ENCODE results near the gene ELAVL2. TPM values are rescaled to one million over a fixed set of nuclear protein-coding genes. Genes with fewer than 3 reads are reported as not detected.

The ELAVL2 gene
- total and polyA plus RNA-seq, 2 donors (not counting 3 experiments of a cell fraction or from before 2014, with no cell fraction given): 0.06 to 0.20 TPM

DNA sequence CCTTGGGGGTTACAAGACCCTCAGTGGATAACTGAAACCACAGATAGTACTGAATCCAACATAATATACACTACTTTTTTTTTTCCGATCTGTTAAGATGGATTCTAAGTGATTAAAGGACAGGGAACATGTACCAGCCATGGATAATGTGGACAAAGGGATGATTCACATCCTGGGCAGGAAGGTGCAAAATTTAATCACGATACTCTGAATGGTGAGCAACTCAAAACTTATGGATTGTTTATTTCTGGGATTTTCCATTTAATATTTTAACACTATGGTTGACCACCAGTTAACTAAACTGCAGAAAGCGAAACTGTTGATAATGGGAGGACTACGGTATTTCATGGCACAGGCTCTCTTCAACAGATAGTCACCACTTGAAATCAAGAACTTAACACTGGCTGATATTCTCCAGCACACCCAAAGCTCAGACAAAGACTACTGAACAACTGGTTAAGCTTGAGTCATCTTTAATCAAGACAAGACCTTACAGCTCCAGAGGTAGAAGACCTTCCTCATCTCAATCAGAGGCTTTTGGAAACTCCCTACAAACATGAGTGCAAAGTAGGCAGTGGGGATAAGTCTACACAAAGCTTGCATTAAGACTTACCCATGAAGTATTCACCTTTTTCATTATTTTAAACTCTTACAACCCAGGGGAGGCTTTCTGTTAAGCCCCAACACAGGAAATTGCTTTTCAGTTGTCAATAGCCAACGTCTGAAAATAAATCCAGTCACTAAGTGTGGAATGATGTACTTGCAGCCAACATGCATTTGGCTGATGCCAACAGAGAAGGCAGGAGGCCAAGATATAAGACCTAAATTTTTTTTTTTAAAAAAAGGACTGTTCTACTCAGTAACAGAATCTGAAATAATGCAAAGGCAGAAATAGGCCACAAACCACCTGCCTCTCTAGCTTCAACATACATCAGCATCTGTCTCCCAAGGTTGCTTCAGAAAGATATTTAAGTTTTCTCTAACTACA is 78.7 kb downstream of the ELAVL2 start:
- no peak for FAIRE-seq
- H2AFZ ChIP-seq (ENCODE audit: low read depth, low read length): no peak overlapping the region
- no peak overlapping the region for H3K27ac ChIP-seq (ENCODE audit: insufficient read depth, low read depth, low read length)
- no peaks in the 10 kb centered on the region for H4K20me1 ChIP-seq (replicated peaks; ENCODE audit: control insufficient read depth, extremely low read depth, insufficient read depth, low read length)
- no peak for TF ChIP-seq FOS (IDR thresholded peaks at IDR 0.05; ENCODE audit: borderline replicate concordance, insufficient read depth, low read length)
- no peak for TF ChIP-seq EZH2 (IDR thresholded peaks at IDR 0.05; ENCODE audit: borderline replicate concordance, low read depth, low read length, severe bottlenecking)
- no peak for TF ChIP-seq POLR2A (IDR thresholded peaks at IDR 0.05; ENCODE audit: low read depth, low read length)
- no peak for TF ChIP-seq POLR2AphosphoS5 (IDR thresholded peaks at IDR 0.05; ENCODE audit: insufficient read depth, low read depth, low read length)
- TF ChIP-seq, protein P1, sequence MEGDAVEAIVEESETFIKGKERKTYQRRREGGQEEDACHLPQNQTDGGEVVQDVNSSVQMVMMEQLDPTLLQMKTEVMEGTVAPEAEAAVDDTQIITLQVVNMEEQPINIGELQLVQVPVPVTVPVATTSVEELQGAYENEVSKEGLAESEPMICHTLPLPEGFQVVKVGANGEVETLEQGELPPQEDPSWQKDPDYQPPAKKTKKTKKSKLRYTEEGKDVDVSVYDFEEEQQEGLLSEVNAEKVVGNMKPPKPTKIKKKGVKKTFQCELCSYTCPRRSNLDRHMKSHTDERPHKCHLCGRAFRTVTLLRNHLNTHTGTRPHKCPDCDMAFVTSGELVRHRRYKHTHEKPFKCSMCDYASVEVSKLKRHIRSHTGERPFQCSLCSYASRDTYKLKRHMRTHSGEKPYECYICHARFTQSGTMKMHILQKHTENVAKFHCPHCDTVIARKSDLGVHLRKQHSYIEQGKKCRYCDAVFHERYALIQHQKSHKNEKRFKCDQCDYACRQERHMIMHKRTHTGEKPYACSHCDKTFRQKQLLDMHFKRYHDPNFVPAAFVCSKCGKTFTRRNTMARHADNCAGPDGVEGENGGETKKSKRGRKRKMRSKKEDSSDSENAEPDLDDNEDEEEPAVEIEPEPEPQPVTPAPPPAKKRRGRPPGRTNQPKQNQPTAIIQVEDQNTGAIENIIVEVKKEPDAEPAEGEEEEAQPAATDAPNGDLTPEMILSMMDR (IDR thresholded peaks at IDR 0.05; ENCODE audit: extremely low read depth in 1 of 2, insufficient read depth in 1 of 2, low read depth in 1 of 2, low read length in 2 of 2): no peak
- TF ChIP-seq, protein P2, sequence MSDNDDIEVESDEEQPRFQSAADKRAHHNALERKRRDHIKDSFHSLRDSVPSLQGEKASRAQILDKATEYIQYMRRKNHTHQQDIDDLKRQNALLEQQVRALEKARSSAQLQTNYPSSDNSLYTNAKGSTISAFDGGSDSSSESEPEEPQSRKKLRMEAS (IDR thresholded peaks at IDR 0.05; ENCODE audit: insufficient read depth, insufficient read length): no peak
- TF ChIP-seq JUN (IDR thresholded peaks at IDR 0.05; ENCODE audit: borderline replicate concordance, insufficient read depth, insufficient read length, low read depth): no peak
- TF ChIP-seq GATA2 (IDR thresholded peaks at IDR 0.05; ENCODE audit: insufficient read depth, insufficient read length, low read depth, low read length): no peak
- no peak for TF ChIP-seq MYC (IDR thresholded peaks at IDR 0.05; ENCODE audit: low read depth, low read length)
- H3K4me3 ChIP-seq (replicated peaks in 1 of 3; ENCODE audit: insufficient read depth in 1 of 3, low read depth in 1 of 3, low read length in 3 of 3): no peak overlapping the region
- POLR2A ChIA-PET: no interaction called here
- H3K36me3 ChIP-seq (ENCODE audit: control insufficient read depth in 2 of 2, extremely low read depth in 1 of 2, insufficient read depth in 2 of 2, low read length in 2 of 2): no peaks in the 10 kb centered on the region
- H3K9me1 ChIP-seq (replicated peaks; ENCODE audit: control insufficient read depth, extremely low read depth, insufficient read depth, low read length): no peaks in the 10 kb centered on the region
- H3K79me2 ChIP-seq (ENCODE audit: control insufficient read depth, insufficient read depth, low read length): no peaks in the 10 kb centered on the region
- H3K27me3 ChIP-seq (ENCODE audit: control insufficient read depth in 2 of 2, insufficient read depth in 2 of 2, low read length in 2 of 2): no peaks in the 10 kb centered on the region
- BruUV-seq (replicated peaks): no TSS peak
- no peak overlapping the region for H3K9ac ChIP-seq (replicated peaks; ENCODE audit: extremely low read depth, insufficient read depth, low read length)
- no peaks in the 10 kb centered on the region for H3K9me3 ChIP-seq (replicated peaks; ENCODE audit: control insufficient read depth, insufficient read depth, low read length)
- intact Hi-C loops (cut with micrococcal nuclease): no loop called here
- dilution Hi-C loops (cut with MboI; ENCODE audit: extremely low pct_ligation_motif_present, low sequenced_read_pairs): no loop called here
- DNase-seq (ENCODE audit: low read depth, low spot score): no peak
- H3K4me1 ChIP-seq (ENCODE audit: control insufficient read depth, extremely low read depth, insufficient read depth, low read length): no peaks in the 10 kb centered on the region
- no peak overlapping the region for H3K4me2 ChIP-seq (ENCODE audit: insufficient read depth, low read length)
- CTCF ChIA-PET: no interaction called here

All from endothelial cell of umbilical vein (primary cell).